Activated CD4-positive, alpha-beta T cell treated with anti-CD3 and anti-CD28 coated beads for 48 hours (primary cell): ENCODE data around the gene TNS2.
"Not testable (repeated sequence)": the region's sequence is repeated elsewhere in the genome, so short reads cannot be mapped to it uniquely, and the experiment has no call there.

Experiments
- DNase-seq: peaks from one replicate; pipeline ENCODE4 v3.0.0-alpha.2; 2020

The TNS2 gene

GRCh38 chr12:53096089-53096741 is 46.4 kb downstream of the TNS2 start:
- no peak for DNase-seq

GRCh38 chr12:53096759-53097158 is 46.9 kb downstream of the TNS2 start:
- DNase-seq, result no peak

GRCh38 chr12:53097207-53097563 is 47.3 kb downstream of the TNS2 start:
- DNase-seq, result no peak

- peak; percentile 74 for DNase-seq
Measured at GRCh38 chr12:53097564-53098353, 47.9 kb downstream of the TNS2 start, which contains the start of gene IGFBP6. TSS of gene IGFBP6 (plus strand) at chr12:53097667. CDS start at chr12:53097718, 51 bp downstream.

GRCh38 chr12:53098354-53098981 is 48.6 kb downstream of the TNS2 start:
- peak; percentile 38 for DNase-seq

GRCh38 chr12:53099071-53099882 is 49.4 kb downstream of the TNS2 start:
- peak; percentile 95 for DNase-seq

GRCh38 chr12:53100466-53101151 is 50.7 kb downstream of the TNS2 start:
- no peak for DNase-seq

GRCh38 chr12:53101266-53101665 is 51.4 kb downstream of the TNS2 start:
- DNase-seq, result no peak

GRCh38 chr12:53101931-53102781 is 52.3 kb downstream of the TNS2 start:
- no peak for DNase-seq

- DNase-seq, result peak; percentile 63
Measured at GRCh38 chr12:53102883-53103807, 53.3 kb downstream of the TNS2 start, which contains the start of gene SOAT2. TSS of gene SOAT2 (plus strand) at chr12:53103486. CDS start at chr12:53103578, 92 bp downstream.

GRCh38 chr12:53103860-53104305 is 54.0 kb downstream of the TNS2 start:
- no peak for DNase-seq

- no peak for DNase-seq
Measured at GRCh38 chr12:53105256-53105655, 55.4 kb downstream of the TNS2 start.

GRCh38 chr12:53105712-53106439 is 56.0 kb downstream of the TNS2 start:
- no peak for DNase-seq

- DNase-seq, result no peak
Measured at GRCh38 chr12:53107122-53107521, 57.3 kb downstream of the TNS2 start.

- DNase-seq, result not testable (repeated sequence)
Measured at GRCh38 chr12:53112431-53112830, 62.6 kb downstream of the TNS2 start.

- DNase-seq, result no peak
Measured at GRCh38 chr12:53113136-53113705, 63.4 kb downstream of the TNS2 start.

GRCh38 chr12:53113951-53114350 is 64.1 kb downstream of the TNS2 start:
- no peak for DNase-seq
